ENCODE measurements around the gene HSD3B7. TPM values are rescaled to one million over a fixed set of nuclear protein-coding genes. Genes with fewer than 3 reads are reported as not detected.

HSD3B7 gene
- total RNA-seq, 2 donors from 2014 or later: 4.1 to 4.8 TPM

DNA sequence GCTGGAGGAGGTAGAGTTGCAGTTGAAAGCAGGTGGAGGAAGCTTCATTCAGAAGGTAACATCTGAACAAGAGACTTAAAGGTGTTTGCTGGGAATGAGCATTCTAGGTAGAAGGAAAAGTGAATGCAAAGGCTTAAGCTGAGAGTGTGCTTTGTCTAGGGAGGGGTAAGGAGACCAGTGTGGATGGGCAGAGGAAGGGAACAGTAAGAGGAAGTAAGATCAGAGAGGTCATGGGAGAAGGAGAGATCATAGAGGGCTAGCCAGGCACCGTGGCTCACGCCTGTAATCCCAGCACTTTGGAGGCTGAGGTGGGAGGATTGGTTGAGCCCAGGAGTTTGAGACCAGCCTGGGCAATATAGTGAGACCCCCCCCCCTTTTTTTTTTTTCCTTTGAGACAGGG, 51.7 kb downstream of the HSD3B7 start:
- Histone ChIP-seq H3K9me3 (ENCODE audit: control insufficient read depth, low read length) (no peaks in the 10 kb centered on the region), H3K4me3 (ENCODE audit: low read length) (no peak overlapping the region), H3K9ac (ENCODE audit: extremely low read depth, low read length, poor library complexity, severe bottlenecking) (no peak overlapping the region), H3K36me3 (ENCODE audit: control insufficient read depth, insufficient read depth, low read length) (peaks cover 6% of the 10 kb centered on the region), H3K27ac (ENCODE audit: low read depth, low read length) (no peak overlapping the region), H3K4me1 (ENCODE audit: control insufficient read depth, insufficient read depth, low read length) (no peaks in the 10 kb centered on the region), H3K27me3 (ENCODE audit: control insufficient read depth, insufficient read depth, low read length, poor library complexity, severe bottlenecking) (no peaks in the 10 kb centered on the region)
- H3K36me3 Mint-ChIP-seq (ENCODE audit: low read depth): peaks cover 30% of the 10 kb centered on the region
- H3K27ac Mint-ChIP-seq: no peak overlapping the region
- no peak for DNase-seq
- 76% methylated on average over 2 of the region's 2 CpGs; no CpG with 5 or more reads in 1 of the 2 experiments for WGBS, 2 experiments (ENCODE audit: insufficient coverage in 1 of 2, insufficient read length in 1 of 2)
- no peaks in the 10 kb centered on the region for H3K9me3 Mint-ChIP-seq
- H3K27me3 Mint-ChIP-seq (ENCODE audit: insufficient read depth): peaks cover 1% of the 10 kb centered on the region
- TF ChIP-seq, protein P1, sequence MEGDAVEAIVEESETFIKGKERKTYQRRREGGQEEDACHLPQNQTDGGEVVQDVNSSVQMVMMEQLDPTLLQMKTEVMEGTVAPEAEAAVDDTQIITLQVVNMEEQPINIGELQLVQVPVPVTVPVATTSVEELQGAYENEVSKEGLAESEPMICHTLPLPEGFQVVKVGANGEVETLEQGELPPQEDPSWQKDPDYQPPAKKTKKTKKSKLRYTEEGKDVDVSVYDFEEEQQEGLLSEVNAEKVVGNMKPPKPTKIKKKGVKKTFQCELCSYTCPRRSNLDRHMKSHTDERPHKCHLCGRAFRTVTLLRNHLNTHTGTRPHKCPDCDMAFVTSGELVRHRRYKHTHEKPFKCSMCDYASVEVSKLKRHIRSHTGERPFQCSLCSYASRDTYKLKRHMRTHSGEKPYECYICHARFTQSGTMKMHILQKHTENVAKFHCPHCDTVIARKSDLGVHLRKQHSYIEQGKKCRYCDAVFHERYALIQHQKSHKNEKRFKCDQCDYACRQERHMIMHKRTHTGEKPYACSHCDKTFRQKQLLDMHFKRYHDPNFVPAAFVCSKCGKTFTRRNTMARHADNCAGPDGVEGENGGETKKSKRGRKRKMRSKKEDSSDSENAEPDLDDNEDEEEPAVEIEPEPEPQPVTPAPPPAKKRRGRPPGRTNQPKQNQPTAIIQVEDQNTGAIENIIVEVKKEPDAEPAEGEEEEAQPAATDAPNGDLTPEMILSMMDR (conservative IDR thresholded peaks at IDR 0.05): no peak
- peaks cover 6% of the 10 kb centered on the region for H3K4me1 Mint-ChIP-seq
- H3K4me3 Mint-ChIP-seq: no peak overlapping the region

Other genes with a start within 250 kb of the HSD3B7 start
- 10 to 100 TPM; 49.8 to 54.8 TPM for gene PHKG2, start 236.8 kb upstream of the HSD3B7 start, total RNA-seq
- gene CFAP119, start 223.1 kb upstream of the HSD3B7 start, total RNA-seq: 10 to 100 TPM in 1 of 2 donors, 1 to 10 TPM in 1; 6.9 to 12.6 TPM
- gene RNF40, start 222.9 kb upstream of the HSD3B7 start, total RNA-seq: 10 to 100 TPM; 88.4 to 95.8 TPM
- gene ZNF629, start 198.0 kb upstream of the HSD3B7 start, total RNA-seq: 10 to 100 TPM; 31.8 to 33.3 TPM
- 10 to 100 TPM; 64.7 to 67.6 TPM for gene BCL7C, start 91.1 kb upstream of the HSD3B7 start, total RNA-seq
- 1 to 10 TPM; 3.1 to 3.3 TPM for gene CTF1, start 88.6 kb upstream of the HSD3B7 start, total RNA-seq
- gene FBXL19, start 61.6 kb upstream of the HSD3B7 start, total RNA-seq: 10 to 100 TPM; 74.0 to 84.3 TPM
- 10 to 100 TPM; 16.9 to 17.7 TPM for gene ORAI3, start 36.1 kb upstream of the HSD3B7 start, total RNA-seq
- 10 to 100 TPM; 23.8 to 25.0 TPM for gene SETD1A, start 27.5 kb upstream of the HSD3B7 start, total RNA-seq
- gene STX1B, start 25.4 kb downstream of the HSD3B7 start, total RNA-seq: 1 to 10 TPM; 3.2 to 7.0 TPM
- gene STX4, start 48.4 kb downstream of the HSD3B7 start, total RNA-seq: 10 to 100 TPM; 34.4 to 37.6 TPM
- 10 to 100 TPM; 11.2 to 12.6 TPM for gene ZNF668, start 89.0 kb downstream of the HSD3B7 start, total RNA-seq
- gene ZNF646, start 89.2 kb downstream of the HSD3B7 start, total RNA-seq: 10 to 100 TPM; 24.9 to 29.2 TPM
- gene PRSS53, start 103.7 kb downstream of the HSD3B7 start, total RNA-seq: 1 to 10 TPM; 1.7 to 2.8 TPM
- 10 to 100 TPM; 53.7 to 63.0 TPM for gene VKORC1, start 109.6 kb downstream of the HSD3B7 start, total RNA-seq
- 10 to 100 TPM; 47.0 to 57.7 TPM for gene BCKDK, start 123.2 kb downstream of the HSD3B7 start, total RNA-seq
- gene KAT8, start 132.5 kb downstream of the HSD3B7 start, total RNA-seq: 10 to 100 TPM; 51.0 to 55.8 TPM
- gene PRSS8, start 150.5 kb downstream of the HSD3B7 start, total RNA-seq: 10 to 100 TPM; 79.7 to 80.1 TPM
- gene PRSS36, start 164.9 kb downstream of the HSD3B7 start, total RNA-seq: under 1 TPM; 0.22 to 0.71 TPM
- gene FUS, start 194.9 kb downstream of the HSD3B7 start, total RNA-seq: 100 to 1,000 TPM; 698 to 827 TPM
- gene PYCARD, start 217.6 kb downstream of the HSD3B7 start, total RNA-seq: 10 to 100 TPM; 26.3 to 29.8 TPM
- gene TRIM72, start 228.9 kb downstream of the HSD3B7 start, total RNA-seq: under 1 TPM; 0.15 to 0.20 TPM
- not detected for gene PYDC1, start 231.9 kb downstream of the HSD3B7 start, total RNA-seq